UCSD-AML1 (cell line): ENCODE data around the gene SMAD6.
A peak's percentile ranks its signal among the peaks of the same experiment; 100 is the strongest.
"Not testable (repeated sequence)": the region's sequence is repeated elsewhere in the genome, so short reads cannot be mapped to it uniquely, and the experiment has no call there.

Source experiments
- DNase-seq: peaks from one replicate; lab custom pipeline; 2025; ENCODE audit not compliant: unreplicated experiment; lab: John Stamatoyannopoulos, UW

Gene SMAD6

GRCh38 chr15:66674756-66675155, 27.3 kb upstream of the SMAD6 start:
- no peak for DNase-seq

DNA sequence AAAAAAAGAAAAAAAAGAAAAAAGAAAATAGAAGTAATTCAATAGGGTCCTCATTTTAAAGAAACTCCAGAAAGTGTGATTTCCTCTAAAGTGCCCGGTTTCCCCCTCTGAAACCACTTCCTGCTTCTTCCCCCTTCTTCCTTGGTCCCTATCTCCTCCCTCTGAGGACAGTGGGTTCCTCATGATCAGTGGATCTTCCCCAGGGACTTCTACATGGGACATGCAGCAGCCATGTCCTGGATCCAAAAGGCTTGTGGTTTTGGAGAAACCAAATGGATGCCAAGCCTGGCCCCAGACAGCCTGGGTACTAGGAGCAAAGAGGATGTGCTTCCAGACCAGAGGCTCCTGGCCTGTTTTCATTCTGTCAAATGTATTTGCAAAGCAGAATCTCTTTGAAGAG, 26.6 kb upstream of the SMAD6 start:
- peak; percentile 50 for DNase-seq

DNA sequence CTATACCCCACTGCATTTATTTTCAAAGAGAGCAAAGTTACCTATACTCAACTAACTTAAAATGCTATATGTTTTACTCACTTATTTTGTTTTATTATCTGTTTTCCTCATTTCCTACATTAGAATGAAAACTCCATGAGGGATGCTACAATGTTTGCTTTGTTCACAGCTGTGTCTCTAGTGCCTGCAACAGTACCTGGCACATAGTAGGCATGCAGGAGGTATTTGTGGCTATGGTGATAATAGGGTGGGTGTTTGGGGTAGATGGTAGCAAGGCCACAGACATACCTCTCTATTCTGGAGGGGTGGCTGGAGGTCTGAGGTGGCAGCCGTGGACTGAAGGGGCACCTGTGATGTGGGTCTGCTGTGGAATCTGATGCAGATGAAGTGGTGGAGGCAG, 24.7 kb upstream of the SMAD6 start:
- DNase-seq = no peak

- DNase-seq = no peak
Measured at GRCh38 chr15:66679061-66679656, 22.9 kb upstream of the SMAD6 start.

- no peak for DNase-seq
Measured at GRCh38 chr15:66679657-66680108, 22.4 kb upstream of the SMAD6 start.

GRCh38 chr15:66680502-66680901, 21.5 kb upstream of the SMAD6 start:
- DNase-seq = no peak

DNA sequence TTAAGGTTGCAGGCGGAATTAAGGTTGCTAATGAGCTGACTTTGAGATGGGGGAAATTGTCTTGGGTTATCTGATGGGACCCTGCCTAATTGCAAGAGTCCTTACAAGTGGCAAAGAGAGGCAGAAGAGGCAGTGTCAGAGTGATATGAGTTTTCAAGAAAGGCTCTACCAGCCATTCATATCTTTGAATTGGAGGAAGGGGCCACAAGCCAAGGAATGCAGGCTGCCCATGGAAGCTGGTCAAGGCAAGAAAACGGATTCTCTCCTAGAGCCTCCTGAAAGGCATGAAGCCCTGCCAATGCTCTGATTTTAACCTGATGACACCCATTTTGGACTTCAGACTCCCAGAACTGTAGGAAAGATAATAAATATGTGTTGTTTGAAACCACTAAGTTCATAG, 20.6 kb upstream of the SMAD6 start:
- no peak for DNase-seq

- no peak for DNase-seq
Measured at GRCh38 chr15:66682246-66682645, 19.8 kb upstream of the SMAD6 start.

DNA sequence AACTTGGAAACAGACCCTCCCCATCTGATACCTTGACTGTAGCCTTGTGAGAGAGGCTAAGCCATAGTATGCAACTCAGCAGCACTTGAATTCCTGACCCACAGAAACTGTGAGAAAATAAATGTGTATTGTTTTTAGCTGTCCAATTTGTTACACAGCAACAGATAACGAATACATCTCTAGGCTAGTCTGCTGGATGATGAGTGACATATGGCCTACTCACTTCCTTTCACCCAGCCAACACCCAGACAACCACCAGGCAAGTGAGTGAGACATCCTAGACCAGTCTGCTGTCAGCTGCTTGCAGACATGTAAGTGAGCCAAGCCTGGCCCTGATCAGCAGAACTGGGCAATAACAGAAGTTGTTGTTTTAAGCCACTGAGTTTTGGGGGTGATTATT, 19.2 kb upstream of the SMAD6 start:
- DNase-seq = no peak

- no peak for DNase-seq
Measured at GRCh38 chr15:66684136-66684681, 17.8 kb upstream of the SMAD6 start.

DNA sequence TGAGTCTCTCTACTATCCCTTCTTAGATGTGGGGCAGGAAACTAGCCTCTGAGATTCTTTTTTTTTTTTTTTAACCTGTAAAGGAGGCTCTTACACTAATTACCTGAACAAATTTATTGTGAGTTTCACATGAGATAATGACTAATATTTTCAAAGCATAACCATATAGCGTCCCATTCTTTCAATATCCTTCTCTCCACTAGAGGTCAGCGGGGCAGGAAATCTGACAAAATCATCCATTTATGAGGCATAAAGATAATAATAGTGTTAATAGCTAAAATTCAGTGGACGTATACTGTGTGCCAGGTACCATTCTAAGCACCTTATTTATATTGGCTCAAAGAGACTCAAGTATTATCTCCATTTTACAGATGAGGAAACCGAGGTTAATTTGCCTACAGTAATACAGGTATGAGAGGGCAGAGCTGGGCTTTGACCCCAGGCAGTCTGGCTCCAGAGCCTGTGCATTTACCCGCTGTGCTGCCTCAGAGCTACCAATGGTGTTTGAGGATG, 16.3 kb upstream of the SMAD6 start:
- no peak for DNase-seq

DNA sequence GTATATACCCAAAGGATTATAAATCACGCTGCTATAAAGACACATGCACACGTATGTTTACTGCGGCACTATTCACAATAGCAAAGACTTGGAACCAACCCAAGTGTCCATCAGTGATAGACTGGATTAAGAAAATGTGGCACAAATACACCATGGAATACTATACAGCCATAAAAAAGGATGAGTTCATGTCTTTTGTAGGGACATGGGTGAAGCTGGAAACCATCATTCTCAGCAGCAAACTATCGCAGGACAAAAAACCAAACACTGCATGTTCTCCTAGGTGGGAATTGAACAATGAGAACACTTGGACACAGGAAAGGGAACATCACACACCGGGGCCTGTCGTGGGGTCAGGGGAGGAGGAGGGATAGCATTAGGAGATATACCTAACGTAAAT, 11.1 kb upstream of the SMAD6 start:
- not testable (repeated sequence) for DNase-seq

DNA sequence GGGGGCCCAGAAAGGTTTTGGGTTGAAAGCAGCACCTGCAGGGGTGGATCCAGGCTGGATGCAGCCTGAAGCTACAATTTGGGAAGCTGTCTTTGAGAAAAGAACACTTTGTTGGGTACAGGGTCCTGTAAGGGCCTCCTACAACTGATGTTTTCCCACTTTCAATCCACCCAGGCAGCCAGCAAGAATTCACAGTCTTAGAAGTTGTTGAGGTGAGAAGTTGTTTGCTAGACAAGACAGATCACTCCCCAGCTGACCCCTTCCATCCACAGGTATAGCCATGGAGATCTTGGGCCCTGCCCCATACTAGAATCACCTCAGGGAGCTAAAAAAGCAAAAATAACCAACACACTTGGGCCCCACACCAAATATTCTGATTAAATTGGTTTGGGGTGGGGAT, 10.3 kb upstream of the SMAD6 start:
- no peak for DNase-seq

DNA sequence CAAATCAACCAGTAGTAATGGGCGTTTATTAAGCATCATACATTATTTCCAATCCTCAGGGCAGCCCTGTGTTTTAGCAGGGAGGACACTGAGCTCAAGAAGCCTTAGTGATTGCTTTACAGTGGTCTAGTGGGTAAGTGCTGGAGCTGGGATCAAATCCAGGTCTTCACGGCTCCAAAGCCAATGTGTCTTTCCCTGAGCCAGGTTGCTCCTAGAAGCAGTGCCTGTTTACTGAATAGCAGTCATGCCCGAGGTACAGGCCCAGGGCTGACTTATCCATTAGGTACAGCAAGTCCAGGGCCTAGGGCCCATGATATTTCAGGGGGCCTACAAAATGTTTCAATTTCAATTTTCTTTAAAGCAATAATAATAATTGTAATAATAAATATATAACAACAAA, 9.6 kb upstream of the SMAD6 start:
- DNase-seq = no peak

GRCh38 chr15:66692808-66693596, 9.0 kb upstream of the SMAD6 start:
- no peak for DNase-seq

DNA sequence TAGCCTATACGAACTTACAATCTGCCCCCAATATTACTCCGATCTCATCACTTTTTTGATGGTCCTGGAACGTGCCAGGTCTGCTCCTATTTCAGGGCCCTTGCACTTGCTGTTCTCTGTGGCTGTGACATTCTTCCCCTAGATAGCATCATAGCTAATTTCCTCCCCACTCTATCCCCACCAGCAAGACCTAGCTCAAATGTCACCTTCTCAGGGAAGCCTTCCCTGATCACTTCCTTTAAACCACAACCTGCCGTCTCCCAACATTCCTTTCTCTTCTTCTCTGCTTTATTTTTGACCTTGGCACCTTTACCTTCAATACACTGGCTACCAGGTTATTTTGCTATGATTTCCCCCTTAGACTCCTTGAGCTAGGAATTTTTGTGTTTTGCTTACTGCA, 5.3 kb upstream of the SMAD6 start:
- DNase-seq = no peak

GRCh38 chr15:66698318-66698961, 3.6 kb upstream of the SMAD6 start:
- peak; percentile 73 for DNase-seq

GRCh38 chr15:66698971-66699370, 3.1 kb upstream of the SMAD6 start:
- DNase-seq = no peak

DNA sequence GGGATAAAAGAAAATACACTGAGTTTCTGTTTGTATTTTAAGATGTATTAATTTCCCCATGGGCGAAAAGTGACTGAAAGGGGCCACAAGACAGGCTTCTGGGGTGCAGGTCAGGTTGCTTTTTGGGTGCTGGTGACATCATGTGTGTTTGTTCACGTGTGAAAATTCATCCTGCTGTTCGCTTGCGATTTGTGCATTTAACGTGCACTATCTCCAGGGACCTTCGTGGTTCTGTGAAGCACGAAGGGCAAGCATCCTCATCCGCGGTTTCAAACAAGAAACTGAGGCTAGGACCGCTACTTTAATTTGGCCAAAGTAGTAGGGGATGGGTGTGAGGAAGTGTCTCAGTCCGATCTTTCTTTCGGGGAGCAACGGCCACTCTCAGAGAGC, 1.6 kb upstream of the SMAD6 start:
- DNase-seq = no peak

- DNase-seq = peak; percentile 95
Measured at GRCh38 chr15:66700802-66701421, 1.1 kb upstream of the SMAD6 start.

DNA sequence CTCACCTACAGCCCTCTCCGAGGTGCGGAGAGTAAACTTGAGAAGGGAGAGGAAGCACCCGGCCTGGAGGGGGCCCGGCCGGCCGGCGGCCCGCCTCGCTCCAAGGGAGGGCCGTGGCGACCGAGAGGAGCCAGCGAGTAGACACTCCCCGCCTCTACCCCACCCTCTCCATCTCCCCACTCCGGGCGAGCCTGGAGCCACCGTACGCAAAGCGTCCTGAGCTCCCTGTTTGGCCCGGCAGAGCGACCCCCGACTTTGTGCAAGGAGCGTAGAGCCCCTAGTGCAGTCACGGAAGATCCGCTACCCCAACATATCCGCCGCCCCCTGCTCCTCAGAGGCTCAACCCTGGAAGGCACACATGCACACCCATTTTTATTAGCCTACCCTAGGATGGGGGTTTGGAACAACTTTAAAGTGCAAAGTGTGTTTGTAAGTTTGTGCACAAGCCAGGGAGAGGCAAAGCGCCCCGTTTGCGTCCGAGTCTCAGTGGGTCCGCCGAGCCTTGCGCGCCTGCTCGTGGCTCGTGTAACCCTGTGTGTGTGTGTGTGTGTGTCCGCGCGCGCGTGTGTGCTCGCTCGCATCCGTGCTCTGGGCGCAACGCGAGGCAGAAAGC, 508 bp upstream of the SMAD6 start:
- no peak for DNase-seq
